Measurements from ENCODE around the gene RSPH9.
"Not testable (repeated sequence)": the region's sequence is repeated elsewhere in the genome, so short reads cannot be mapped to it uniquely, and the experiment has no call there.

RSPH9 gene

DNA sequence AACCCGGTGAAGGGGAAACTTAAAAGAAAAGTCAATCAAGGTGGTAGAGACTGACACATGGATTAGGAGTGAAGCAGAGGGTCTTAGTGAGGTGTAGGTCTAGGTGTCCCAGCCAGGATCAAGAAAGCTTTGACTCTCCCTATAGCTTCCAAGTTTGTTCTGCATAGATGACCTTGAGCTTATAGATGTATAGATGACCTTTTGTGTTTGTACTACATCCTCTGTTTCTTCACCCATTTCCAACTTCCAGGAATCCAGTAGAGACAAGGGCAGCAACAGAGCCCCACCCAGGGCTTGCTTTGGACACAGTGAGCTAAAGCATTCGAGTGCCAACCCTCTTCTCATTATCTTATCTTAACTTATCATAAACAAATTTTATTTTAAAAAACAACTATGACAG, 44.6 kb downstream of the RSPH9 start:
- DNase-seq: no peak

DNA sequence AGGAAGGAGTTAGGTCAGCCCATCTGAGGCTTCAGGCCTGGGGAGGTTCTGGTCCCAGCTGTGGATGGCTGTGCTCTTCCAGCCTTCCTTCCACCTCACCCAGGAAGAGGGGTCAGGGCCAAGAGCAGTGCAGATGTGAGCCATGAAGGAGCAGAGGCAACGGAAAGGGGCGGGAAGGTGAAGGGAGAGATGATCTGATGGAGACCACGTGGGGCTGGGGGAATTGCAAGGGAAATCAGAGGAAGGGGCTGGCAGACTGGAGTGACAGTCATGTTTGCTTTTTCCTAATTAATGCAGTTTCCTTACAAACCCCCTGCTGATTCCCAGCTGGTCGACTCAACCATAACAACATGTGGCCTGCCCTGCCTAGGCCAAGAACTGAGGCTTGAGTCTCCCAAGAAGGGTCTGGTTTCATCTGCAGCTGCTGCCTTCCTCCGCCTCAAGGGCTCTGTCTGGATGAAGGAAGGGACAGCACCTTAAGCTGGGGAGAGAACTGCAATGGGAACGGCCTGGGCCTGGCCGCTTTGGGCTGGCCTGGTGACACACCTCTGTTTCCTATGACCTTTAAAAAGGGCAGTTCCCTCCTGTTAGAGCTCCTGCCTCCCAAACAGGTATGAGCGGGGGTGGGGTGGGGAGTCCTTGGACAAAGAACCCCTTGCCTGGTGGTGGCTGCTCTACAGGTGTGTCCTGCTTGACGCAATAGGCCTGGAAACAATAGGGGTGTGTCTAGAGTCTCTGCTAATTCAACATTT, 50.6 kb downstream of the RSPH9 start:
- peak; percentile 97 for DNase-seq

GRCh38 chr6:43695967-43696291, 51.1 kb downstream of the RSPH9 start:
- DNase-seq: no peak

GRCh38 chr6:43697421-43697820, 52.6 kb downstream of the RSPH9 start:
- DNase-seq: no peak

DNA sequence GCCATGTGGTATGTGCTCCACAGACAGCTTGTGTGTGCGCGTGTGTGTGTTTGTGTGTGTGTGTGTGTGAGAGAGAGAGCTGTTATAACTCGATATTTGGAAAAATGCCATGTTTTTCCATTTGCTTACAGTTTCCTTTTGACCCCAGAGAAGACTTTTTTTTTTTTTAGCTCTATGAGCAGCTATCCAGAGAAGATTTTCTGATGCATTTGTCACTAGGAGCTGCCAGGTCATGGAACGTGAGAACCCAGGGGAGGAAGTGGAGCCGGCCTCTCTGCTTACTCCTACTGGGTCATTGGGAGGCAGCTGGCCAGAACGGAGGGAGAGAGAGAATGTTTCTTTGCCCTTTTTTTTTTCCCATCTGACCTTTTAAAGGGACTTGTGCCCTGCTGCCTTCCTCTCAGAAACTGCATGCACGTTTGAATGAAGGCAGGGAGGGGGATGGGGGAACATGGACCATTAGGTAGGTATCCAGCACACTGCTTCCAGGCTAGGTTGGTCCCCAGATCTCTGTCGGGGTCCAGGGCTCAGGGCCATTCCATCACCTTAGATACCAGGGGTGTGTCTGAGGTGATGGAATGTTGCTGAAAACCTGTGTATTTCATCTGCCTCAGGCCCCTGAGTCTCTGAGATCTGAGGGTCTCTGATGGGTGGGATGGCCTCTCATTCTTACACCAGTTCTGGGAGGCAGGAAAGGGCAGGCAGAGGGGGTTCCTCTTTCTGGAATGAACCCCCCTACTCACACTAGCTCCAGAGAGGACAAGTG, 53.9 kb downstream of the RSPH9 start:
- DNase-seq: peak; percentile 79

- DNase-seq: peak; percentile 98
Measured at GRCh38 chr6:43699564-43700186, 54.8 kb downstream of the RSPH9 start.

- not testable (repeated sequence) for DNase-seq
Measured at GRCh38 chr6:43700939-43701560, 56.2 kb downstream of the RSPH9 start.

GRCh38 chr6:43702171-43702533, 57.3 kb downstream of the RSPH9 start:
- DNase-seq: peak; percentile 71

DNA sequence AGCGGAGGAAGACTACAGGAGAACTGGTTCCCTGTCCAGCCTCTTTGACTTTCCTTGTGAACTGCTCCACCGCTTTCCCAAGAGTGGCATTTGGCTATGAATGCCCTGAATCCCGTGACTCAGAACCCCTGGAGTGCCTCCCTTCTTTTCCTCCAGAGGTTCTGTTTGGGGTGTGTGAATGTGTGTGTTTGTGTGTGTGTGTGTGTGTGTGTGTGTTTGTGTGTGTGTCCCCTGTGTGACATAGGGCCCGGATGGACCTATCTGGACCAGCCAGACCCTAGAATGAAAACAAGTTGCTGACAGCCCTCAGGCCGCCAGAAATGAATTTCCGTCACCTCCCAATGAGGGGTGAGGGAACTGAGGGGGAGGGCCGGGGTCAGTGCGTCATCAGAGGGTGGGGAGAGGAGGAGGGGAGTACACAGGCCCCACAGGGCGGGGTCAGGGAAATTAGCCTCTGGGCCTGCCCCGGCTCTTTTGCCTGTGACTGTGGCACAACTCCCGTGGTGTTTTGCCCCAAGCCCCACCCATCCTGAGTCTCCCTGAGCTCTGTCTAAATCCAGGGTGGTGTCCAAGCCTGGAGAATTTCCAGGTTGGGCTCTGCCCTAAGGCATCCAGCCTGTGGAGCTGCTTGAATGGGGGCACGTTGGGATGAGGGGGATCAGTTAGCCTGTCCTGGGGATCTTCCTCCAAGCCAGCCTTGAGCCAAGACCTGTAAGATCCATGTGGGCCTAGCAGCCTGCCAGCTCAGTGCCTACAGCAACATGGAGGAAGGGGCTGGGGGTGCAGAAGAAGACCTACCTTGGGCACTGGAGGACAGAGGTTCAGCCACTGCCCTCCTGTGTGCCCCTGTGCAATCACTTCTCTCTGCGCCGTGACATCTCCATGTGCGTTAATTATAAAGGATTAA, 58.0 kb downstream of the RSPH9 start:
- DNase-seq: peak; percentile 98

GRCh38 chr6:43703512-43704429, 58.9 kb downstream of the RSPH9 start:
- peak; percentile 49 for DNase-seq

DNA sequence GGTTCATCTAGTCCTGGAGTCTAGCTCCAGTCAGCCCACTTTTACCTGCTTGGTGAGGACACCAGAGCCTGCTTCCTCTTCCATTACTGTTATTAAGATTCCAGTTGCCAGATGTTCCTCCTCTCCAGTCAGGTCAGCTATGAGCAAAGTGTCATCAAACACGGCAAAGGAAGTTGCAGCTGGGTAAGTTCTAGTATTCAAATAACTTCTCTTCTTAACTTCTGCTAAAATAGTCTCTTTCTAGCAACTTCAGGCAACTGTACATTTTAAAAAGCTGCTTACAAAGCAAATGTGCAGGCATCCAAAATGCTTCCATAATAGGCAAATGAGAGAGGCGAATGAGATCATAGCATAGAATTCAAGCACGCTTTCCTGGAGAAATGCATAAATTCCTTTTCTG, 61.2 kb downstream of the RSPH9 start:
- peak; percentile 71 for DNase-seq

DNA sequence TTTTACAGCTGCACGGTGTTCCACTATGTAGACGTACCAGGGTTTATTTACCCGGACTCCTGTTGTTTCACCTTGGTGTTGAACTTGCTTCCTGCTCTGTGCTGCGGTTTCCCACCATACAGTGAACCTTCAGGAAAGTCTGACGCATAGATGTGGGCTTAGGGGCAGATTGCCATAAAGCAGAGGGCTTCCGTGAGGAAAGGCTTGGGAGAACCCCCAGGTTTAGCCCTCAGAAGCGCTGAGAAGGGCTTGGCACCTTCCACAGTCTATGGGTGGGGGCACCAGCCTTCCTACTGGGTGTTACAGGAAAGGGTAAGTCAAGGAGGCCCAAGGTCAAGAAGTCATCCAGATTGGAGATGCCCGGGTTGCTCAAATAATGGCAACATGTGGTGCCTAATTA, 62.0 kb downstream of the RSPH9 start:
- DNase-seq: peak; percentile 61

DNA sequence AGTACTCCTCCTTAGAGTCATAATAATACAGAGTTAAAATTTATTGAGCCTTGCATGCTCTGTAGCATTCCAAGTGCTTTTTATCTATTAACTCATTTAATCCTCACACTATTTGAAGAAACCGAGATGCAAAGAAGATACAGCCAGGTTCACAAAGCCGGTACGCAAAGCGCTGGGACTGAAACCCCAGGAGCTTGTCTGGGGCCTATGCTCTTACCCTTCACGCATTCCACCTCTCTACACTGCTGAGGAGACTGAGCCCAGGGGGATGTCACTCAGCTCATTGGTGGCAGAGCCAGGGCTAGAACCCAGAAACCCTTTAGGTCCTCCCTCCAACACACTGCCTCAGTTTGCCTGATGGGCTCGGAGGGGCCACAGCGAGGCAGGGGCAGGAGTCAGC, 62.4 kb downstream of the RSPH9 start:
- DNase-seq: no peak

GRCh38 chr6:43707767-43708166, 62.9 kb downstream of the RSPH9 start:
- peak; percentile 97 for DNase-seq

DNA sequence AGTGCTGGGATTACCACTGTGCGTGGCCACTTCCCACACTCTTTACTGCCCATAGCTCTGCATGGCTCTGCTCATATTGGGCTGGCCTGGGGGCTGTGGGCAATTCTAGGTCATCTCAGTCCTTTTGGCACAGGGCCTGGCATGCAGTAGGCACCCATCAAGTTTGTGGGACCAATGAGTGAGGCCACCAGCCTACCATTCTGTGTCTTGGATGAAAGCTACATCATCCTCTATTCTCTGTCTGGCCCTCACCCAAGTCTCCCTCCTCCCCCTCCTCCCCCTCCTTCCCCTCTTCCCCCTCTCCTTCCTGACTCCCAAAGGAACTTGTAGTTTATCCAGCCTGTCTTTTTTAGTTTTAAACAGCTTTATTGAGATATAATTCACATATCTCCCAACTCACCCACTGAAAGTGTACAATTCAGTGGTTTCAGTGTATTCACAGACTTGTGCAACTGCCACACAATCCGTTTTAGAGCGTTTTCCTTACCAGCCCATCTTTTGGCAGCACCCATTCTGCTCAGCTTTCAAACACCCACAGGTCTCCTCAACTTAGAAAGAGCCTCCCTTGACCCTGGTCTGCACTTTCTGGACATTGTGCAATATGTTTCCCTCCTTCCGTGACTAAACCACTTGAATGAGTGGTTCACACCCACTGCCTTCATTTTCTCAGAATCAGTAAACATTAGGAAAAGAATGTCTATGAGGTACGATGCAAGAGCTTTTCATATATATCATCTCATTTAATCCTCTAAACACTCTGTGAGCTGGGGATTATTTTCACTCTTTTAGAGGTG, 64.2 kb downstream of the RSPH9 start:
- peak; percentile 51 for DNase-seq

- no peak for DNase-seq
Measured at GRCh38 chr6:43709654-43710303, 64.9 kb downstream of the RSPH9 start.

- no peak for DNase-seq
Measured at GRCh38 chr6:43710576-43710975, 65.7 kb downstream of the RSPH9 start.

GRCh38 chr6:43712579-43712978, 67.7 kb downstream of the RSPH9 start:
- no peak for DNase-seq

DNA sequence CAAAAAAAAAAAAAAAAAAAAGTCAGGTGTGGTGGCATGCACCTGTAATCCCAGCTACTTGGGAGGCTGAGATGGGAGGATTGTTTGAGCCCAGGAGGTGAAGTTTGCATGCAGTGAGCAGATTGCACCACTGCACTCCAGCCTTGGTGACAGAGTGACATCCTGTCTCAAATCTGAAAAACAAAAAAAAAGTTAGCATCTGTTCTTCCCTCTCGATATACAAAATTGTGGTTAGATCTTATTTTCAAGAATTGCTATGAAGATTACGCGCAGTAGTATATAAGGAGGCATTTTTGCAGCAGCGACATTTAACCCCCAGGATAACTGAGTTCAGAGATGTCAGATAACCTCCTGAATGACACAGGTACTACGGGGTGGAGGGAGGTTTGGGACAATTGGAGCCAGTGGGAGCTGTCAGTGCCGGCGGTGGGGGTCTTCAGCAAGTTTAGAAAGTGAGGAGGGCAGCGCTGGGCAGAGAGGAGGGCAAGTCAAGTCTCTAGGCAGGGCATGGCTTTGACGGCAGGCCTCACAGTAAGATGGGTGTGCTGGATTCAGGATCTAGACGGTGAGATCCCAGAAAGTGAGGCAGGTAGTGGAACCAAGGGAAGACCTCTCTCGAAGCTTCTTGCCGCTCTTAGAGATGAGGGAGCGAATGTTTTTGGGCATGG, 68.9 kb downstream of the RSPH9 start:
- no peak for DNase-seq
